AG09309 (cell line): ENCODE results near the gene ARL16.
A peak's percentile ranks its signal among the peaks of the same experiment; 100 is the strongest.

Source experiments
- DNase-seq: peaks from one replicate; pipeline ENCODE4 v3.0.0-alpha.2; 2010; ENCODE audit warnings: low read depth
- H3K4me3 ChIP-seq: 2 replicates; pipeline ENCODE4 v1.5.1; 2011; ENCODE audit warnings: mild to moderate bottlenecking, low read depth, low read length, moderate library complexity; ENCODE audit not compliant: control insufficient read depth
- TF ChIP-seq, protein P1 (sequence below): IDR thresholded peaks from 2 replicates; pipeline ENCODE4 v1.5.1; 2011; ENCODE audit warnings: mild to moderate bottlenecking, low read depth, low read length, inconsistent platforms; ENCODE audit not compliant: insufficient read depth, control insufficient read depth; ENCODE audit errors: missing control alignments

Gene ARL16

DNA sequence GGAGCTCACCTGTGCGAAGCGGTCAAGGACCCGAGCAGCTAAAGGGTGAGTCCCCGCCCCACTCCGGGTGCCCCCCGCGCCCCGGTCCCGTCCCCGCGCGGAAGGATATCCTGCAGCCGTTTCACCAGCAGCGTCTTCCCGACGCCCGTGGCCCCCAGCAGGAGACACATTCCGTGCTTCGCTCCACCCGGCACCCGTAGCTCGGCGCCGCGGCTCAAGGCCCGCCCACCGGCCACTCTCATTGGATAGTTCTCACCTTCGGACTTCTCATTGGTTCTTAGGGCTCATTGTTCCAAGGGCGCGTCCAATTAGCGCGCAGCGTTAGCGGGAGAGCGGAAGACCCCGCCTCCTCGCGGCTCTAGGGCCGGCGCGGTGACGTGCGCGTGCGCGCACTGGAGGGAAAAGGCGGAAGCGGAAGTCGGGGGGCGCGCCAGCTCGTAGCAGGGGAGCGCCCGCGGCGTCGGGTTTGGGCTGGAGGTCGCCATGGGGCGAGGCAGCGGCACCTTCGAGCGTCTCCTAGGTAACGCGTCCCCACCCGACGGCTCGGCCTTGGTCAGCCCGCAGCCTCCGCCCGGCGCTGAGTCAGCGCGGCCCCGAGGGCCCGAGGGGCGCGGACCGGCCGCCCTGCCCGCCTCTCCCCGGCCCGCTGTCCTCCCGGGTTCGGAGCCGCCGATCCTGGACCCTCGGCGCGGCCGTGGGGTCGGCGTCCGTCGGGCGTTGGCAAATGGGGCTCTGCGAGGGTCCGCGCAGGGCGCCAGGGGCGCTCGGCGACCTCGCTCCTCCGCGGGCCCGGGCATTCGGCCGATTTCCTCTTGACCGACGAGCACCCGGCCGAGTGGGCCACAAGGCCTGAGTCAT lies at the start of gene ARL16, which contains the start of gene HGS:
Gene ARL16, minus strand, starts transcription at position 214 of the 858 bp plus-strand sequence. Its CDS starts 44 bp downstream, at position 170.
Gene HGS, plus strand, starts transcription at position 428 of the 858 bp plus-strand sequence. Its CDS starts 56 bp downstream, at position 484.
- TF ChIP-seq, protein P1, sequence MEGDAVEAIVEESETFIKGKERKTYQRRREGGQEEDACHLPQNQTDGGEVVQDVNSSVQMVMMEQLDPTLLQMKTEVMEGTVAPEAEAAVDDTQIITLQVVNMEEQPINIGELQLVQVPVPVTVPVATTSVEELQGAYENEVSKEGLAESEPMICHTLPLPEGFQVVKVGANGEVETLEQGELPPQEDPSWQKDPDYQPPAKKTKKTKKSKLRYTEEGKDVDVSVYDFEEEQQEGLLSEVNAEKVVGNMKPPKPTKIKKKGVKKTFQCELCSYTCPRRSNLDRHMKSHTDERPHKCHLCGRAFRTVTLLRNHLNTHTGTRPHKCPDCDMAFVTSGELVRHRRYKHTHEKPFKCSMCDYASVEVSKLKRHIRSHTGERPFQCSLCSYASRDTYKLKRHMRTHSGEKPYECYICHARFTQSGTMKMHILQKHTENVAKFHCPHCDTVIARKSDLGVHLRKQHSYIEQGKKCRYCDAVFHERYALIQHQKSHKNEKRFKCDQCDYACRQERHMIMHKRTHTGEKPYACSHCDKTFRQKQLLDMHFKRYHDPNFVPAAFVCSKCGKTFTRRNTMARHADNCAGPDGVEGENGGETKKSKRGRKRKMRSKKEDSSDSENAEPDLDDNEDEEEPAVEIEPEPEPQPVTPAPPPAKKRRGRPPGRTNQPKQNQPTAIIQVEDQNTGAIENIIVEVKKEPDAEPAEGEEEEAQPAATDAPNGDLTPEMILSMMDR: no peak
- peak within 1 kb of the TSS; percentile 99 for H3K4me3 ChIP-seq

GRCh38 chr17:81727324-81728031 lies 43.9 kb upstream of the ARL16 start:
- H3K4me3 ChIP-seq: no peak overlapping the region
- TF ChIP-seq, protein P1: no peak
- no peak for DNase-seq

More for the DNA sequence above, at the start of gene ARL16, which contains the start of gene HGS:
- DNase-seq: peak; percentile 97

- no peak for DNase-seq
- no peak overlapping the region for H3K4me3 ChIP-seq
- TF ChIP-seq, protein P1: no peak
These were observed 42.4 kb upstream of the ARL16 start for GRCh38 chr17:81726004-81726403.

GRCh38 chr17:81725439-81725838 lies 41.8 kb upstream of the ARL16 start:
- H3K4me3 ChIP-seq: no peak overlapping the region
- DNase-seq: no peak
- TF ChIP-seq, protein P1: no peak

DNA sequence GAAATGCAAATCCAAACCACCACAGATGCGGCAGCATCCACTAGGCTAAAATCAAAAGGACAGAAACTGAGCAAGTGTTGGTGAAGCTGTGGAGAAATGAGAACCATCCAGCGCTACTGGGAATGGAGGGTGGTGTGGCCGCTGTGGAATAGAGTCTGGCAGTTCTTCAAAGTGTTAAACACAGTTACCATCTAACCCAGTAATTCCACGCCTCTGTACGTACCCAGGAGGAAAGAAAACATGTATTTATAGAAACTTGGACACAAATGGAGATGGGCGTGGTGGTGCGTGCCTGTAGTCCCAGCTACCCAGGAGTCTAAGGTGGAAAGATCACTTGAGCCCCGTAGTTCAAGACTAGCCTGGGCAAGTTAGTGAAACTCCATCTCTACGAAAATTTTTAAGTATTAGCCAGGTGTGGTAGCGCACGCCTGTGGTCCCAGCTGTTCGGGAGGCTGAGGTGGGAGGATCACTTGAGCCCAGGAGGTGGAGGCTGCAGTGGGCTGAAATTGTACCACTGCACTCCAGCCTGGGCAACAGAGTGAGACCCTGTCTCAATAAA lies 40.1 kb upstream of the ARL16 start:
- H3K4me3 ChIP-seq: no peak overlapping the region
- no peak for DNase-seq
- TF ChIP-seq, protein P1: no peak
